Measurements from ENCODE around the gene IL34. TPM values are rescaled to one million over a fixed set of nuclear protein-coding genes. Genes with fewer than 3 reads are reported as not detected.
"Not testable (repeated sequence)": the region's sequence is repeated elsewhere in the genome, so short reads cannot be mapped to it uniquely, and the experiment has no call there.

IL34 gene
- total RNA-seq, 1 experiment from 2014 or later, result 0.12 TPM

GRCh38 chr16:70656712-70657263 lies 10.4 kb downstream of the IL34 start:
- DNase-seq (ENCODE audit: low read depth), result no peak

DNA sequence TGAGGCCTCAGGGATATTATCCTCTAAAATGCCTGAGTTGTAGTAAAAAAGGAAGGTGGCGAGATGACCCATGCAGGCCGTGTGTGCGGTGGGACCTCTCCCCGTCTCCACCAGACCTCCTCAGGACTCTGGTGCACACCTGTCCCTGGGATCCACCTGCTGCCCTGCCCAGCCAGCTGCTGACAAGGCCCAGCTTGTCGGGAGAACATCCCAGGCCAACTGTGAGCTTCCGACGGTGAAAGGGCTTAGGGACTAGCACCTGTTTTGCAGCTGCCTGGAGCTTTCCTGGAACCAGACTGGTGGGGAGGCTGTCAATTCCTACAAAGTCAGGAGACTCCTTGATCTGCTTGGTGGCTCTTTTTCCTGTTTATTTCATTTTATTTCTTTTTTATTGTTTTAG lies 11.6 kb downstream of the IL34 start:
- DNase-seq (ENCODE audit: low read depth), result no peak

- DNase-seq (ENCODE audit: low read depth), result no peak
Measured at GRCh38 chr16:70658921-70659320, 12.6 kb downstream of the IL34 start.

GRCh38 chr16:70659546-70659945 lies 13.2 kb downstream of the IL34 start:
- no peak for DNase-seq (ENCODE audit: low read depth)

GRCh38 chr16:70659953-70660671 lies 13.8 kb downstream of the IL34 start:
- no peak for DNase-seq (ENCODE audit: low read depth)

- DNase-seq (ENCODE audit: low read depth), result no peak
Measured at GRCh38 chr16:70660672-70661350, 14.5 kb downstream of the IL34 start.

DNA sequence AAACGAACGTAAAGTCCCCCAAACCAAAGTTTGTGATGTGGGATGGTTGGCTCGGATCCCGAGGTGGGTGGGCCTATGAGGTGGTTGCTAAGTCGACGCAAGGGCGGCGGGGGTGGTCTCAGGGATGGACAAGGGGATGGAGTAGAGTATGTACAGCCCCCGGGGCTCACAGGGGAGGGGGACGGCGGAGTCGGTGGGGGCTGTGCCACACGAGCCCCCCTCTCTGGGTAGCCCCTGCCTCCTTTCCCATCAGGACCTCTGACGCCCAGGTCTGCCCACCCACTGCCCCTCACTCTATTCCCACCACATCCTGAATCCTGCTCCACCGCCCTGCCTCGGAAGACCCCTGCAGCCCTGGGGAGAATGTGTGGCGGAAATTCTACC lies 15.2 kb downstream of the IL34 start:
- DNase-seq (ENCODE audit: low read depth), result no peak

- no peak for DNase-seq (ENCODE audit: low read depth)
Measured at GRCh38 chr16:70661918-70662641, 15.7 kb downstream of the IL34 start.

GRCh38 chr16:70662991-70663523 lies 16.7 kb downstream of the IL34 start:
- DNase-seq (ENCODE audit: low read depth), result no peak

DNA sequence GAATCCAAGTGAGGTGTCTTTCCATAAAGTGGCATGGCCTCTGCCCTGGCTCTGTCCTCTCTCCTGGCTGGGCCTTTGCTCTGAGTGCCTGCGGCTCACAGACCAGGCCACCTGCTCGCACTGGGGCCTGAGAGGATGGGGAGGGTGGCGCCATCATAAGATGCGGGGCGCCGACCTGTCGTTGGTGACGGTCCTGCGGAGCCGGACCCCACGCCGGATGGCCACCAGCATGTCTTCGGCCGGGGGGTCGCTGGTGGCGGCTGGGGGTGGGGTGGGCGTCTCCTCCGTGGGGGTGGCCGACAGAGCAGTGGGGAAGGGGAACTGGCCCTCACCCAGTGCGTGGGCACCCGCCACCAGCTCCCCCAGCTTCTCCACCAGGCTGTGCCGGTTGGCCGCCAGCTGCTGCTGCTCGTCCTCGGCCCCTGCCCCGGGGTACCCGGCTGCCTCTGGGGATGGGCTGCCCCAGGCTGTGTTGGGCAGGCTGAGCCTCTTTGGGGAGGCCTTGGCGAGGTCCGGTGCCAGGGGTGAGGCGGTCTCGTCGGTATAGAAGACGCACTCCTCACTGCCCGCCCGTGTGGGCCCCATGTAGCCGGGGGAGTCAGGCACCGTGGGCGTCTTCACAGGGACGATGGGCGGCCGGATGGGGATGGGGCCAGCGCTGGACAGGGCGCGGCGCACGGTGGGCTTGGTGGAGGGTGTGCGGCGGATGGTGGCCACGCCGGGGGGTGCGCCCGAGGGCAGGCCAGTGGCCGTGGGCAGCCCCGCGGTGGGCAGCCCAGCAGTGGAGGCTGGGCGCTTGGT lies 17.4 kb downstream of the IL34 start:
- no peak for DNase-seq (ENCODE audit: low read depth)

DNA sequence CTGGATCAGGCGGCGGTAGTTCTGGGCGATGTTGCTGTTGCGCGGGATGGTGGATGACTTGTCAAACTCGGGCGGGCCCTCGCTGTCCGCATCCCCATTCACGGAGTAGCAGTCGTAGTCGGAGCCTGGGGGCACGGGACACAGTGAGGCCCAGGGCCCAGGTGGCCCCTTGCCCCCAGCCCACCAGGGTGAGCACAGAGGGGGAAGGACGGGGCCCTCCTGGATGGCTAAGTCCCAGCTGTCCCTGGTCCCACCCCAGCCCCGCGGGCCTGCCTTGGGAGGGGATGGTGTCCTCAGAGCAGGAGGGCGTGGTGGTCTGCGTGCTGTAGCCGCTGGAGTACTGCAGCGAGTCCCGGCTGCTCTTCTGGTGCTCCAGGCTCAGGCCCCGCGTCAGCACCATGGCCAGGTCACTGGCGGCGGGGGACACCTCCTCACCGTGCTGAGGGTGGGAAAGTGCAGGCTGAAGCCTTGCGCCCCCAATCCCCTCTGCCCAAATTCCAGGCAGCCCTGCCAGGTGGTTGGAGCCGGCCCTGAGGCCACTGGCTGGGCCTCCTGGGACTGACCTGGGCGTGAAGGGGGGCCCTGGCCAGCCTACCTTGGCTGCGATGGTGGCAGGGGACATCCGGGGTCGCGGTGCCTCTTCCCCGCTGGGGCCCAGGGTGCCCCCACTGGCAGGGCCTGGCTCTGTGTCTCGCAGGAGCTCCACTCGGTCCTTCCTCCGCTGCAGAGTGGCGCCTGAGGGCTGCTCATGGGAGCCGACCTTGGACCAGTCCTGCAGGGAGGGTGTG lies 18.2 kb downstream of the IL34 start:
- no peak for DNase-seq (ENCODE audit: low read depth)

- no peak for DNase-seq (ENCODE audit: low read depth)
Measured at GRCh38 chr16:70665113-70665694, 18.8 kb downstream of the IL34 start.

DNA sequence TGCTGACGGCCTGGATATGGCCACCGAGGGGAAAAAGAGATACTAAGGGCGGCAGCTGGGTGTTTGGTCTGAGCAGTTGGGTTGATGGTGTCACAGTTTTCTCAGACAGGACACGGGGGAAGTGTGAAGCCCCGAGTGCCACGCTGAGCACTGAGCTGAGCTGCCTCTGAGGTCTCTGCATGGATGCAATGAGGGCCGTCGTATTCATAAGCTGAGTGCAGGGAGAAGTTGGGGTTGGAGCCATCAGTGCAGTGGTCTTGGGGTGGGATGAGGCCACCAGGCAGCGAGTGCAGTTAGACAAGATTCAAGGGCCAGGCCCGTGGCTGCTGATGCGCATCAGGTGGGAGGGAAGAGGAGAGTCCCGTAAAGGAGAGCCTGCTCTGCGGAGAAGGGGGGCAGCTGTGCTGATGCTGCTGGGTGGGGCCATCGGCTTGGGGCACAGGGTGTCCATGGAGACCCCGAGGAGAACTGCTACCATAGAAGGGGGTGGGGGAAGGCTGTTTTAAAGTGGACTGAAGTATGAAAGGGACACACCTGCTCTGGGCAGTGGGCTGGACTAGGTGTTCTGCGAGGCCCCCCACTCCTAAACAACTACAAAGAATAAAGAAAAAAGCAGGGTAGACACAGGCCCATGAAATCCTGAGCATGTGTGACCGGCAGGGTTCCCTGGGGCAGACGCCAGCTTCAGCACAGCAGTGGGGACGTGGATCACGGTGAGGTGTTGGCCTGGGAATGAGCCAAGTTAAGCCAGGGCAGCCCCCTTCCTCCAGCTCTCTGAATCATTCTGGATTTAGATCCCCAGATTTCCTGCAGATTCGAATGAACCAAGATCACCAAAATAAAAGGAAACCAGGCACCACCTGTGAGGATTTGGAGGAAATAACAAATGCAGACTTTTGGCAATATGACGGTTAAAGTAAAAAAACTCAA lies 19.7 kb downstream of the IL34 start:
- DNase-seq (ENCODE audit: low read depth), result no peak

GRCh38 chr16:70670175-70670574 lies 23.8 kb downstream of the IL34 start:
- DNase-seq (ENCODE audit: low read depth), result no peak

GRCh38 chr16:70670938-70671337 lies 24.6 kb downstream of the IL34 start:
- DNase-seq (ENCODE audit: low read depth), result not testable (repeated sequence)

DNA sequence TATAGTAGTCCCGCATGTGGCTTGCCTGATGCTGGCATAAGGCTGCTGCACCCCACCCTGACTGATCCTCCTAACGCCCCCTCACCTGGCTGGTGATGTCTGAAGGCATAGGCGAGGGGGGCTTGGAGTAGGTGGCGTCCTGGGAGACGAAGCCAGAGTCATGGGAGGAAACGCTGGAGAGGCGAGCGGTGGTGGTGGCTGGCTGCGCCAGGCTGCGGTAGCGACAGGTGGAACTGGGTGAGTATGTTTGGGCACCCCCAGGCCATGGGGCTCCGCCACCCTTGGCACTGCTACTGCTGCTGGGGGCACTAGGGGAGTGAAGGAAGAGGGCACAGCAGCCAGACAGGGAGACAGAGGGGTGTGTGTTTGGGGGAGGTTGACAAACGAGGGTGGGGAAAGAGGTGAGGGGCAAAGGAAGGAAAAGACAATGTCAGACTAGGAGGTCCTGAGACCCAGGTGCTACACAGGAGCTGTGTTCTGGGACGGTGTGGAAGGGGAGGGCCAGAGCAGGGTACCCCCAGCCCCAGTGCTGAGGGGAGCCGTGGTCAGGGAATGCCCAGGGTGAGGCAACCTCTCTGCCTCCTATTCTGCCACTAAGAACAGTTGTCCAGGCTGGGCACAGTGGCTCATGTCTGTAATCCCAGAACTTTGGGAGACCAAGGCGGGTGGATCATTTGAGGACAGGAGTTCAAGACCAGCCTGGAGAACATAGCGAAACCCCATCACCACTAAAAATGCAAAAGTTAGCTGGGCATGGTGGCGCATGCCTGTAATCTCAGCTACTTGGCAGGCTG lies 28.1 kb downstream of the IL34 start:
- DNase-seq (ENCODE audit: low read depth), result no peak

GRCh38 chr16:70675851-70676513 lies 29.6 kb downstream of the IL34 start:
- DNase-seq (ENCODE audit: low read depth), result no peak
